ENCODE results near the gene TK1. TPM values are rescaled to one million over a fixed set of nuclear protein-coding genes. Genes with fewer than 3 reads are reported as not detected.

The TK1 gene
- polyA plus RNA-seq, 1 experiment, result 130 TPM

- DNase-seq (ENCODE audit: low read depth), result no peak
- Histone ChIP-seq H3K4me3 (ENCODE audit: low read depth, low read length) (no peak overlapping the region), H3K27me3 (ENCODE audit: control insufficient read depth, insufficient read depth, low read length) (peaks cover 23% of the 10 kb centered on the region), H3K36me3 (ENCODE audit: control insufficient read depth, insufficient read depth, low read length) (no peaks in the 10 kb centered on the region)
- no peak for TF ChIP-seq CTCF (IDR thresholded peaks at IDR 0.05; ENCODE audit: insufficient read depth, low read depth, low read length)
- CTCF ChIA-PET, result interaction anchor here (1.2 kb wide), 1 partner anchor 10 kb away, joined by 3 read pairs; no protein-coding TSS in a partner anchor
- POLR2A ChIA-PET, result no interaction called here
These were observed 41.3 kb upstream of the TK1 start for GRCh38 chr17:78228176-78228575.

DNA sequence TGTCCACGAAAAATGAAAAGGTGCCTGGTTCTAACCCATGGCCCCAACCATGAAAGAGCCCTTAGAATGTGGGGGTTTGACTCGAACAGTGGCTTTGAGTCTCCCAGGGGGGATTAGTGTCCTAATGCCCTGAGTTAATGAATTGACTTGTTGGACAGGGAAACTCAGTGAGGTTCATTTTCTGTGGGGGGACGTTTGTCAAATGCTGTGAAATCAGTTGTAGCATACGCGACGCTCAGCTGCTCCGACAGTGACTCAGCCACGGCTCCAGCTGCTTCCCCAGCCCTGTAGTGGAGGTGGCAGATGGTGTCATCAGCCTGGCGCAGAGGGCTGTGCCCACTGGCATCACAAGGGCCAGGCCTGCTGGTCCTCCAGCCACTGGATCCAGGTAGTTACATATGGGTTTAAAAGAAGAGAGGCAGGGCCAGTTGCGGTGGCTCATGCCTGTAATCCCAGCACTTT, 40.6 kb upstream of the TK1 start:
- peaks cover 17% of the 10 kb centered on the region for H3K27me3 ChIP-seq (ENCODE audit: control insufficient read depth, insufficient read depth, low read length)
- POLR2A ChIA-PET, result no interaction called here
- no peak overlapping the region for H3K4me3 ChIP-seq (ENCODE audit: low read depth, low read length)
- no peaks in the 10 kb centered on the region for H3K36me3 ChIP-seq (ENCODE audit: control insufficient read depth, insufficient read depth, low read length)
- DNase-seq (ENCODE audit: low read depth), result no peak
- CTCF ChIA-PET, result interaction anchor here (1.2 to 2.3 kb wide), 2 partner anchors 23 to 24 kb away, joined by 3 to 6 read pairs; no protein-coding TSS in a partner anchor
- no peak for TF ChIP-seq CTCF (IDR thresholded peaks at IDR 0.05; ENCODE audit: insufficient read depth, low read depth, low read length)

DNA sequence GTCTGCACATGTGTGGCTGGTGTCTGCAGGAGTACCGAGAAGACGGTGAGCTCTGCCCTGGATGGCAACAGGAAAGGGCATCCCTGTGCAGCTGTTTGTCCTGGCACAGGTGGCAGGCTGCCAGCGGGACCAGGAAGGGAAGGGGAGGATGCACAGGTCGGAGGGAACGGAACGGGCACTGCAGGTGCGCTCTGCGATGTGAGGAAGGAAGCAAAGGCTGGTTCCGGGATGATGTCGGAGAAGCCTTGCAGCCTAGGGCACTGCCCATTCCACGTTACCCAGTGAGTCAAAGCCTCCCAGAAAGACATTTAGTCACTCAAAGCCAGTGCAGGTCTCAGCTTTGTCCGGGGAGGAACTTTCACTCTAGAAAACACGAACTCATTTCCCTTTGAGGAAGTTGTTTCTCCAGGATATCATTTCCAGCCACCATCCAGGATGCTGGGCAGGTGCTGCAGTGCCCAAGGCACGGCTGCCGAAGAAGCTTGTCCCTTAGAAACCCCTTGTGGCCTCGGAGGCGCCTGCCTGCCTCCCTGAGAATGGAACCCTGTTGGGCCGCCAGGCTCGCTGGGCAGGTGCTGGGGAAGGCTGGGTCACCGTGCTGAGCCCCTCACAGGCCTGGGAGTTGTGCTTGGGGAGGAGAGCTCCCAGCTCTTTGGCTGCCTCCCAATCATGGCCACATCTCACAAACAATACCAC, 40.1 kb upstream of the TK1 start:
- H3K27me3 ChIP-seq (ENCODE audit: control insufficient read depth, insufficient read depth, low read length), result peaks cover 11% of the 10 kb centered on the region
- no peak overlapping the region for H3K4me3 ChIP-seq (ENCODE audit: low read depth, low read length)
- no peaks in the 10 kb centered on the region for H3K36me3 ChIP-seq (ENCODE audit: control insufficient read depth, insufficient read depth, low read length)
- ChIA-PET POLR2A (no interaction called here), CTCF (interaction anchor here (1.2 to 2.3 kb wide), 2 partner anchors 23 to 24 kb away, joined by 3 to 6 read pairs; no protein-coding TSS in a partner anchor)
- DNase-seq (ENCODE audit: low read depth), result no peak
- TF ChIP-seq CTCF (IDR thresholded peaks at IDR 0.05; ENCODE audit: insufficient read depth, low read depth, low read length), result no peak

DNA sequence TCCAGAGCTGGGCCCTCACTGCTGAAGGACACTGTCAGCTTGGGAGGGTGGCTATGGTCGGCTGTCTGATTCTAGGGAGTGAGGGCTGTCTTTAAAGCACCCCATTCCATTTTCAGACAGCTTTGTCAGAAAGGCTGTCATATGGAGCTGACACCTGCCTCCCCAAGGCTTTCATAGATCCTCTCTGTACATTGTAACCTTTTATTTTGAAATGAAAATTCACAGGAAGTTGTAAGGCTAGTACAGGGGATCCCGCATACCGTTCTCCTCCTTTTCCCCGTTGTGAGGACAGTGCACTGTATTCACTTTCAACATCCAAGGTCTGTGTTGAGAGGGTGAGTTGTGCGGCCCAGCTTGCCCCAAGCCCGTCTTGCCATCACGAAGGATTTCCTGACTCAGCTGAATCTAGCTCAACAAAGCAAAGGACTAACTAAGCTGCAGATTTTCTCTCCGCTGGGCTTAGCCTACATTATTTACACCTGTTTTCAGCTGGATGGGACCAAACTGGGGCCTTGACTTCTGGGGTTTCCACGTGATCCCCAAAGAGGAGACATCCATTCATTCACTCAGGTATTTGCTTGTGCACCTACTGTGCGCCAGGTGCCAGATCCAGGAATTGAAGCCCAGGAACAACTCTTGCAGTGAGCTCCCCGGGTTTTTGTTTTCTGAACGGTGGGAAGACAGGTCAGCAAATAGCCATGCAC, 39.4 kb upstream of the TK1 start:
- CTCF ChIA-PET, result interaction anchor here (1.2 to 2.3 kb wide), 2 partner anchors 24 to 25 kb away, joined by 3 to 6 read pairs; no protein-coding TSS in a partner anchor
- H3K36me3 ChIP-seq (ENCODE audit: control insufficient read depth, insufficient read depth, low read length), result 0 out of 2 replicates have a peak, but pooled peaks cover 1% of the 10 kb centered on the region
- H3K27me3 ChIP-seq (ENCODE audit: control insufficient read depth, insufficient read depth, low read length), result peaks cover 8% of the 10 kb centered on the region
- DNase-seq (ENCODE audit: low read depth), result no peak
- POLR2A ChIA-PET, result no interaction called here
- no peak overlapping the region for H3K4me3 ChIP-seq (ENCODE audit: low read depth, low read length)
- TF ChIP-seq CTCF (IDR thresholded peaks at IDR 0.05; ENCODE audit: insufficient read depth, low read depth, low read length), result no peak

All from BJ (cell line).